HepG2 (cell line): ENCODE measurements around the gene EMC8. TPM values are rescaled to one million over a fixed set of nuclear protein-coding genes. Genes with fewer than 3 reads are reported as not detected.
A peak's percentile ranks its signal among the peaks of the same experiment; 100 is the strongest.

Experiments used
- ATM ChIP-seq: fragments of 450-650 bp; IDR thresholded peaks from 2 replicates; pipeline ENCODE4 v1.7.1; 2017; ENCODE audit warnings: mild to moderate bottlenecking, borderline replicate concordance
- DMAP1 ChIP-seq: IDR thresholded peaks from 2 replicates; pipeline ENCODE4 v1.6.1; 2016
- JUN ChIP-seq: sonication (generic); formaldehyde crosslinking; IDR thresholded peaks from 2 replicates; pipeline ENCODE4 v1.4.0; 2020; ENCODE audit warnings: mild to moderate bottlenecking, missing genetic modification reagents
- JUNB ChIP-seq: sonication (generic); formaldehyde crosslinking; IDR thresholded peaks from 2 replicates; pipeline ENCODE4 v1.8.0; 2022; ENCODE audit warnings: missing genetic modification reagents, mild to moderate bottlenecking, borderline replicate concordance
- KLF12 ChIP-seq: sonication (generic); formaldehyde crosslinking; IDR thresholded peaks from 2 replicates; pipeline ENCODE4 v1.4.0; 2020; ENCODE audit warnings: missing genetic modification reagents, borderline replicate concordance
- NFKBIZ ChIP-seq: IDR thresholded peaks from 2 replicates; pipeline ENCODE4 v1.6.1; 2018; ENCODE audit warnings: missing genetic modification reagents, missing compliant biosample characterization
- NFRKB ChIP-seq: fragments of 450-650 bp; IDR thresholded peaks from 2 replicates; pipeline ENCODE4 v1.6.1; 2017
- PHF8 ChIP-seq: sonication (generic); formaldehyde crosslinking; IDR thresholded peaks from 2 replicates; pipeline ENCODE4 v1.5.0; 2020; ENCODE audit warnings: missing genetic modification reagents
- POLR2AphosphoS2 ChIP-seq: IDR thresholded peaks from 2 replicates; pipeline ENCODE4 v1.6.1; 2011; ENCODE audit warnings: low read depth, low read length, improper control_type of control experiment
- PTBP1 ChIP-seq: fragments of 200-400 bp; formaldehyde crosslinking; IDR thresholded peaks from 2 replicates; pipeline ENCODE4 v1.6.1; 2018; ENCODE audit warnings: low read length, low read depth; ENCODE audit not compliant: poor library complexity, severe bottlenecking
- REL ChIP-seq: sonication (generic); formaldehyde crosslinking; conservative IDR thresholded peaks from 2 replicates; pipeline ENCODE4 v1.8.0; 2022; ENCODE audit warnings: mild to moderate bottlenecking, missing genetic modification reagents, moderate library complexity
- SP140L ChIP-seq: sonication (generic); formaldehyde crosslinking; IDR thresholded peaks from 2 replicates; pipeline ENCODE4 v1.4.0; 2020; ENCODE audit warnings: missing genetic modification reagents, borderline replicate concordance
- SP5 ChIP-seq: IDR thresholded peaks from 2 replicates; pipeline ENCODE4 v1.6.1; 2016; ENCODE audit warnings: low read depth, borderline replicate concordance
- ZNF343 ChIP-seq: sonication (generic); formaldehyde crosslinking; IDR thresholded peaks from 2 replicates; pipeline ENCODE4 v1.4.0; 2020; ENCODE audit warnings: mild to moderate bottlenecking, missing genetic modification reagents
- ZNF350 ChIP-seq: sonication (generic); formaldehyde crosslinking; IDR thresholded peaks from 2 replicates; pipeline ENCODE4 v1.4.0; 2020; ENCODE audit warnings: mild to moderate bottlenecking, low read depth, missing genetic modification reagents, borderline replicate concordance
- ZNF569 ChIP-seq: sonication (generic); formaldehyde crosslinking; IDR thresholded peaks from 2 replicates; pipeline ENCODE4 v1.5.0; 2020; ENCODE audit warnings: mild to moderate bottlenecking, missing genetic modification reagents, moderate library complexity, borderline replicate concordance
- ZNF652 ChIP-seq: IDR thresholded peaks from 2 replicates; pipeline ENCODE4 v1.6.1; 2016; ENCODE audit warnings: low read depth, borderline replicate concordance
- ZNF678 ChIP-seq: sonication (generic); formaldehyde crosslinking; IDR thresholded peaks from 2 replicates; pipeline ENCODE4 v1.4.0; 2020; ENCODE audit warnings: mild to moderate bottlenecking, missing genetic modification reagents
- ZSCAN30 ChIP-seq: sonication (generic); formaldehyde crosslinking; IDR thresholded peaks from 2 replicates; pipeline ENCODE4 v1.5.0; 2020; ENCODE audit warnings: mild to moderate bottlenecking, missing genetic modification reagents
- polyA plus RNA-seq, 8 experiments: library from polyadenylated mRNA; depleted of rRNA in 3 of 8; stranded (reverse) in 7 of 8; unstranded in 1 of 8; fragments of >200 nt; fragmentation: Illumina TruSeq in 4 of 8; extraction: Trizol in 4 of 8; gene quantifications; 2 replicates each; pipeline versions ENCODE4 v1.2.1 to v1.2.3, GENCODE V29; 2011 to 2016; ENCODE audit warnings: low read depth in 4 of 8, missing spikeins in 1 of 8, mixed read lengths in 1 of 8; ENCODE audit not compliant: insufficient read depth in 1 of 8
- total RNA-seq, 5 experiments: library from RNA; depleted of rRNA; stranded (reverse); fragments of >200 nt; fragmentation: Illumina TruSeq; extraction: Trizol; gene quantifications; 2 replicates each; pipeline ENCODE4 v1.2.3, GENCODE V29; 2016; ENCODE audit warnings: low read depth in 1 of 5
- TF ChIP-seq, protein P1 (sequence below): sonication (generic); formaldehyde crosslinking; conservative IDR thresholded peaks from 2 replicates; pipeline ENCODE4 v1.5.0; 2020; ENCODE audit warnings: missing genetic modification reagents
- TF ChIP-seq, protein P2 (sequence below): sonication (generic); formaldehyde crosslinking; IDR thresholded peaks from 2 replicates; pipeline ENCODE4 v1.5.1; 2020; ENCODE audit warnings: missing genetic modification reagents, mild to moderate bottlenecking, borderline replicate concordance
- TF ChIP-seq, protein P3 (sequence below): sonication (generic); formaldehyde crosslinking; conservative IDR thresholded peaks from 2 replicates; pipeline ENCODE4 v1.4.0; 2020; ENCODE audit warnings: mild to moderate bottlenecking, missing genetic modification reagents, moderate library complexity

Gene EMC8
- total and polyA plus RNA-seq, 2 of the 13 experiments (the other 11 are each of a cell fraction or from before 2014, with no cell fraction given), result 55.0 to 76.0 TPM

DNA sequence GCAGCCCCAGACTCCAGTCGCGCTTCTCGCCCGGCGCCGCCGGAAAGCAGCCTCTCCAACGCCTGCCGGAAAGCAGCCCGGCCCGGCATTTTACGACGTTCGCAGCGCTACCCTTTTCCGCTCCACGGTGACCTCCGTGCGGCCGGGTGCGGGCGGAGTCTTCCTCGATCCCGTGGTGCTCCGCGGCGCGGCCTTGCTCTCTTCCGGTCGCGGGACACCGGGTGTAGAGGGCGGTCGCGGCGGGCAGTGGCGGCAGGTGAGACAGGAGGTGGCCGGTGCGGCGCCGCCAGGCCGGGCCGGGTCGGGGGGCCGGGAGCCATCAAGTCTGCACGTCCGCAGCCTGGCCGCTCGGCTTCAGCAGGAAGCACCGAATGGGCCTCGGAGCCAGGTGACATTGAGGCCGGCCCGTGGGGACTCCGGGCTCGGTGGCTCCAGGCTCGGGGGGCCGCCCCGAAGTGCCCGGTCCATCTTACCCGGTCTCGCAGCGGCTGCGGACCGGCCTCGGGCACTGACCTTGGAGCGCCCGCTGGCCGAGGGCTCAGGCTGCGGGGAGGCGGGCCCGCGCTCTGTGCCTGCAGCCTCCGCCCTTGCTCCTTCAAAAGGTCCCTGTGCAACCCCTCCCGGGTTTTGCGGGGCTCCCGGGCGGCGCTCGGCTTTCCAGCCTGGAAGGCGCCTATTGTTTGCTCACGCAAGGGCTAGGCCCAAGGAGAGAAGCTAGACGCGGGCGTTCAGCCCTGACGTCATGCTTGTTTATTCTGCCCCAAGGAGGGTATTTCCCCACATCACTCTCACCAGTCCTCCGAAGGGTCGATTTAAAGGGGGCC, at the start of gene EMC8, which contains the start of gene COX4I1 (continued):
- TF ChIP-seq POLR2AphosphoS2, result no peak; the same call in 1 of the 2 replicates
- TF ChIP-seq NFRKB, result no peak
- TF ChIP-seq SP5 (CRISPR knock-in tag), result peak; percentile 38; the same call in 1 of the 2 replicates
- no peak; the same call in 1 of the 2 replicates for TF ChIP-seq SP140L (CRISPR knock-in tag)
- TF ChIP-seq PTBP1, result no peak
- TF ChIP-seq REL (CRISPR knock-in tag), result peak; percentile 36
- peak; percentile 92; the same call in 1 of the 2 replicates for TF ChIP-seq ZNF569 (CRISPR knock-in tag)
- TF ChIP-seq JUN, result peak; percentile 18; the same call in 1 of the 2 replicates
- TF ChIP-seq ATM, result no peak
- TF ChIP-seq, protein P1, sequence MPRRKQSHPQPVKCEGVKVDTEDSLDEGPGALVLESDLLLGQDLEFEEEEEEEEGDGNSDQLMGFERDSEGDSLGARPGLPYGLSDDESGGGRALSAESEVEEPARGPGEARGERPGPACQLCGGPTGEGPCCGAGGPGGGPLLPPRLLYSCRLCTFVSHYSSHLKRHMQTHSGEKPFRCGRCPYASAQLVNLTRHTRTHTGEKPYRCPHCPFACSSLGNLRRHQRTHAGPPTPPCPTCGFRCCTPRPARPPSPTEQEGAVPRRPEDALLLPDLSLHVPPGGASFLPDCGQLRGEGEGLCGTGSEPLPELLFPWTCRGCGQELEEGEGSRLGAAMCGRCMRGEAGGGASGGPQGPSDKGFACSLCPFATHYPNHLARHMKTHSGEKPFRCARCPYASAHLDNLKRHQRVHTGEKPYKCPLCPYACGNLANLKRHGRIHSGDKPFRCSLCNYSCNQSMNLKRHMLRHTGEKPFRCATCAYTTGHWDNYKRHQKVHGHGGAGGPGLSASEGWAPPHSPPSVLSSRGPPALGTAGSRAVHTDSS (CRISPR knock-in tag), result no peak; the same call in 1 of the 2 replicates
- TF ChIP-seq, protein P2, sequence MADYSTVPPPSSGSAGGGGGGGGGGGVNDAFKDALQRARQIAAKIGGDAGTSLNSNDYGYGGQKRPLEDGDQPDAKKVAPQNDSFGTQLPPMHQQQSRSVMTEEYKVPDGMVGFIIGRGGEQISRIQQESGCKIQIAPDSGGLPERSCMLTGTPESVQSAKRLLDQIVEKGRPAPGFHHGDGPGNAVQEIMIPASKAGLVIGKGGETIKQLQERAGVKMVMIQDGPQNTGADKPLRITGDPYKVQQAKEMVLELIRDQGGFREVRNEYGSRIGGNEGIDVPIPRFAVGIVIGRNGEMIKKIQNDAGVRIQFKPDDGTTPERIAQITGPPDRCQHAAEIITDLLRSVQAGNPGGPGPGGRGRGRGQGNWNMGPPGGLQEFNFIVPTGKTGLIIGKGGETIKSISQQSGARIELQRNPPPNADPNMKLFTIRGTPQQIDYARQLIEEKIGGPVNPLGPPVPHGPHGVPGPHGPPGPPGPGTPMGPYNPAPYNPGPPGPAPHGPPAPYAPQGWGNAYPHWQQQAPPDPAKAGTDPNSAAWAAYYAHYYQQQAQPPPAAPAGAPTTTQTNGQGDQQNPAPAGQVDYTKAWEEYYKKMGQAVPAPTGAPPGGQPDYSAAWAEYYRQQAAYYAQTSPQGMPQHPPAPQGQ (CRISPR knock-in tag), result no peak
- TF ChIP-seq, protein P3, sequence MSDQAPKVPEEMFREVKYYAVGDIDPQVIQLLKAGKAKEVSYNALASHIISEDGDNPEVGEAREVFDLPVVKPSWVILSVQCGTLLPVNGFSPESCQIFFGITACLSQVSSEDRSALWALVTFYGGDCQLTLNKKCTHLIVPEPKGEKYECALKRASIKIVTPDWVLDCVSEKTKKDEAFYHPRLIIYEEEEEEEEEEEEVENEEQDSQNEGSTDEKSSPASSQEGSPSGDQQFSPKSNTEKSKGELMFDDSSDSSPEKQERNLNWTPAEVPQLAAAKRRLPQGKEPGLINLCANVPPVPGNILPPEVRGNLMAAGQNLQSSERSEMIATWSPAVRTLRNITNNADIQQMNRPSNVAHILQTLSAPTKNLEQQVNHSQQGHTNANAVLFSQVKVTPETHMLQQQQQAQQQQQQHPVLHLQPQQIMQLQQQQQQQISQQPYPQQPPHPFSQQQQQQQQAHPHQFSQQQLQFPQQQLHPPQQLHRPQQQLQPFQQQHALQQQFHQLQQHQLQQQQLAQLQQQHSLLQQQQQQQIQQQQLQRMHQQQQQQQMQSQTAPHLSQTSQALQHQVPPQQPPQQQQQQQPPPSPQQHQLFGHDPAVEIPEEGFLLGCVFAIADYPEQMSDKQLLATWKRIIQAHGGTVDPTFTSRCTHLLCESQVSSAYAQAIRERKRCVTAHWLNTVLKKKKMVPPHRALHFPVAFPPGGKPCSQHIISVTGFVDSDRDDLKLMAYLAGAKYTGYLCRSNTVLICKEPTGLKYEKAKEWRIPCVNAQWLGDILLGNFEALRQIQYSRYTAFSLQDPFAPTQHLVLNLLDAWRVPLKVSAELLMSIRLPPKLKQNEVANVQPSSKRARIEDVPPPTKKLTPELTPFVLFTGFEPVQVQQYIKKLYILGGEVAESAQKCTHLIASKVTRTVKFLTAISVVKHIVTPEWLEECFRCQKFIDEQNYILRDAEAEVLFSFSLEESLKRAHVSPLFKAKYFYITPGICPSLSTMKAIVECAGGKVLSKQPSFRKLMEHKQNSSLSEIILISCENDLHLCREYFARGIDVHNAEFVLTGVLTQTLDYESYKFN, result peak; percentile 64
- TF ChIP-seq ZNF678 (CRISPR knock-in tag), result 0 out of 2 replicates have a peak, but pooled peaks have one; percentile 32
- TF ChIP-seq KLF12 (CRISPR knock-in tag), result 0 out of 2 replicates have a peak, but pooled peaks have one; percentile 40
- peak; percentile 84; the same call in 1 of the 2 replicates for TF ChIP-seq ZSCAN30 (CRISPR knock-in tag)
- no peak for TF ChIP-seq ZNF343
- TF ChIP-seq JUNB (CRISPR knock-in tag), result no peak
- peak; percentile 36; the same call in 1 of the 2 replicates for TF ChIP-seq NFKBIZ (CRISPR knock-in tag)
- peak; percentile 81 for TF ChIP-seq ZNF350 (CRISPR knock-in tag)
- TF ChIP-seq PHF8, result peak; percentile 86; the same call in 1 of the 2 replicates
- no peak for TF ChIP-seq ZNF652
- TF ChIP-seq DMAP1 (CRISPR knock-in tag), result peak; percentile 90
